Measurements from ENCODE around the gene C11orf24.
A peak's percentile ranks its signal among the peaks of the same experiment; 100 is the strongest.

Gene C11orf24

DNA sequence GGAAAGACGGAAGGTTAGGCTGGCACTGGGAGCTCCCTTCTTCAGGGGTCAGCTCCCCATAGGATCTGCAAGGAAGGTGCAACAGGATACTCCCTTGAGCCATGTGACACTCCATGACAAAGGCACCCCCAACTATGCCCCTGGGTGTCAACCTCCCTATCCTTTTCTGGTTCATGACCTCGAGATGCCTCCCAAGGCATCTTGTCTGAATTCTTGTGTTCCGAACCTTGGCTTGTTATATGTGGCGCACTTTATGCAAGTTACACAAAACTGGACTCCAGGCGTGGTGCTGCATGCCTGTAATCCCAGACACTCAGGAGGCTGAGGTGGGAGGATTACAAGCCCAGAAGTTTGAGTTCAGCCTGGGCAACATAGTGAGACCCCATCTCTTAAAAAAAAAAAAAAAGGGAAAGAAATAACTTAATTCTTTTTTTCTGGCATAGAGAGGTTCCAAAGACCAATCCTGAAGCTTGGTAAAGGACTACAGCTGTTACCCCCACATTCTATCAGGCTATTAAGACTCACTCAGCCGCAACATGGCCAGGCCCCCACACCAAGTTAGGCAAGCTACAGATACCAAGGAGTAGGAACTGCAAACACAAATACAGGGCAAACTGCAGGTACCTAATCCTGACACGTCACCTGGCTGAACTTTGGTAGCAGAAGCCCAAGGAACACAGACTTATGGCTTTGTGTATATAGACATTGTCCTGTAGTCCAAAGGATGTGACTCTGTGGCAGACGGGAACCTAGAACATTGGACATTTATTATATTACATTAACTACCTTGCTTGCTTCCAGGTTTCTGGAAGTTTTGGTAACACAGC is 1.4 kb downstream of the C11orf24 start:
- TF ChIP-seq, protein P1, sequence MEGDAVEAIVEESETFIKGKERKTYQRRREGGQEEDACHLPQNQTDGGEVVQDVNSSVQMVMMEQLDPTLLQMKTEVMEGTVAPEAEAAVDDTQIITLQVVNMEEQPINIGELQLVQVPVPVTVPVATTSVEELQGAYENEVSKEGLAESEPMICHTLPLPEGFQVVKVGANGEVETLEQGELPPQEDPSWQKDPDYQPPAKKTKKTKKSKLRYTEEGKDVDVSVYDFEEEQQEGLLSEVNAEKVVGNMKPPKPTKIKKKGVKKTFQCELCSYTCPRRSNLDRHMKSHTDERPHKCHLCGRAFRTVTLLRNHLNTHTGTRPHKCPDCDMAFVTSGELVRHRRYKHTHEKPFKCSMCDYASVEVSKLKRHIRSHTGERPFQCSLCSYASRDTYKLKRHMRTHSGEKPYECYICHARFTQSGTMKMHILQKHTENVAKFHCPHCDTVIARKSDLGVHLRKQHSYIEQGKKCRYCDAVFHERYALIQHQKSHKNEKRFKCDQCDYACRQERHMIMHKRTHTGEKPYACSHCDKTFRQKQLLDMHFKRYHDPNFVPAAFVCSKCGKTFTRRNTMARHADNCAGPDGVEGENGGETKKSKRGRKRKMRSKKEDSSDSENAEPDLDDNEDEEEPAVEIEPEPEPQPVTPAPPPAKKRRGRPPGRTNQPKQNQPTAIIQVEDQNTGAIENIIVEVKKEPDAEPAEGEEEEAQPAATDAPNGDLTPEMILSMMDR (IDR thresholded peaks at IDR 0.05; ENCODE audit: extremely low read depth, insufficient read depth, missing control alignments): no peak
- DNase-seq (ENCODE audit: low spot score): peak; percentile 15
- in situ Hi-C loops (cut with MboI; ENCODE audit: low pct_unique_long_range_greater_than_20kb, low sequenced_read_pairs, unreplicated experiment): no loop called here

DNA sequence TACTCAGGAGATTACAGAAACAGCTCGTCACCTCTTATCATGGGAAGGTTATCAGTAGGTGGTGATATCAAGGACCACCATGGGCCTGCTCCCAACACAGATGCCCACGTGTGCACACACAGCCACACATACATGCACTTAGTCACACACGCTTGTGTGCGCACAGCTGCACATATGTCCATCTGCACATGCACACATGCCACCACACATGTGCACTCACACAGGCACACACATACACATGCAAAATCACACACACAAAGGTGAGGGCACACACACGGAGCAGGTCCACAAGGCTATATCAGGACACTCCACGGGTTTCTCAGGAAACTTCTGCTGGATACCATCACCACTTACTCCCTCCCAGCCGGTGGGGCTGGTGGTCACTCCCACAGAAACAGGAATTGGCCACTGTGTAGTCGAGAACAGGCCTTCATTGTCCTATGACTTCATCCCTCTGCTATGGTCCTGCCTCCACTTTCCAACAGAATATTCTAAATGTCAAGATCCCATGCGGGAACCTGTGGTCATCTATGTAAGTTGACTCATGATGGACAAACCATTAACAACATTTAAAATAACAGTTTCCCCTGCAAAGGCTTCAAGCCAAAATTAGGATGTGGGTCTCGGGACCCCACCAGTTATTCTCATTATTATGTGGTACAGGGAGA is 2.2 kb downstream of the C11orf24 start:
- TF ChIP-seq, protein P1 (IDR thresholded peaks at IDR 0.05; ENCODE audit: extremely low read depth, insufficient read depth, missing control alignments): no peak
- in situ Hi-C loops (cut with MboI; ENCODE audit: low pct_unique_long_range_greater_than_20kb, low sequenced_read_pairs, unreplicated experiment): no loop called here
- no peak for DNase-seq (ENCODE audit: low spot score)

DNA sequence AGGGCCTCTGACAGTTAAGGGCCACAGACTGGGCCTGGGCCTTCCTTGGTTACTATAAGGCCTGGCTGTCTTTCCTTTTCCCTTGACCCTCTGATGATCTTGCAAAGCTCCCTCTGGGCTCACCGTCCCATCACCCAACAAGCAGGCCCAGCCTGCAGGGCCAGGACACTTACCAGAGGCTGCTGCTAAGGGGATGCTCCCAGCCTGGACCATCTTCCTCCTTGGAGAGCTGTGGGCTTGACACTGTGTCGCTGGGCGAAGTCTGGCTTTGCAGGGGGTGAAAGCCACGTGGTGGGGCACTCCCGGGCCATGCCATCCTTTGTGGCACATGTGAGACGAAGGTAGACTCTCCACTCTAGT is 3.9 kb downstream of the C11orf24 start:
- no peak for DNase-seq (ENCODE audit: low spot score)
- TF ChIP-seq, protein P1 (IDR thresholded peaks at IDR 0.05; ENCODE audit: extremely low read depth, insufficient read depth, missing control alignments): no peak
- in situ Hi-C loops (cut with MboI; ENCODE audit: low pct_unique_long_range_greater_than_20kb, low sequenced_read_pairs, unreplicated experiment): no loop called here

DNA sequence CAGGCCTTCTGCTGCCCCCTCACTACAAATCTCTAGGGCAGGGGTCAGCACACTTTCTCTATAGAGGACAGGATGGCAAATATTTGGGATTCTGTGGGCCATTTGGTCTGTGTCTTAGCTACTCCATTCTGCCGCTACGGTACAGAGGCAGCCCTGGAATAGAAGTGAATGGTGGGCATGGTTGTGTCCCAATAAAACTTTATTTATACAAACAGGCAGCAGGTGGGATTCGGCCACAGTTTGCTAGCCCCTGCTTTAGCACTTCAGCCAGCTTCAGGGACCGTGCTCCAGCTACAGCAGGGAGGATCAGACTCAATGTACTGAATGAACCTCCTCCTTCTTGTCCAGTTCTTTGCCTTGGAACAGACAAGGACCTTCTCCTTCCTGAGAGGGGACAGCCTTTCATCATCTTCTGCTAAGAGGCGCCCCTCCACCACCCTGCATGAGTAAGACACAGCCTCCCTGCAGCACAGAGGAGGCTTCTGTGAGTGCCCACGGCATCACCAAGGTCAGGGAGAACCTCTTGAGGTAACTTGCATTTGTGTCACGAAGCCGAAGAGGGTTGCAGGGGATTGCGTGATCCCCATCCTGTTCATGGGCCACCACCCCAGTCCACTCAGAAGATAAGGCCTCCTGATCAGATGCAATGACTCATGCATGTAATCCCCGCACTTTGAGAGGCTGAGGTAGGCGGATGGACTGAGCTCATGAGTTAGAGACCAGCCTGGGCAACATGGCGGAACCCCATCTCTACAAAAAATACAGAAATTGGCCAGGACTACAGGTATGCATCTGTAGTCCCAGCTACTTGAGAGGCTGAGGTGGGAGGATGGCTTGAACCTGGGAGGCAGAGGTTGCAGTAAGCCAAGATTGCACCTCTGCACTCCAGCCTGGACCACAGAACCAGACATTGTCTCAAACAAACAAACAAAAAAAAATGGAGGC is 4.6 kb downstream of the C11orf24 start:
- in situ Hi-C loops (cut with MboI; ENCODE audit: low pct_unique_long_range_greater_than_20kb, low sequenced_read_pairs, unreplicated experiment): no loop called here
- DNase-seq (ENCODE audit: low spot score): no peak
- TF ChIP-seq, protein P1 (IDR thresholded peaks at IDR 0.05; ENCODE audit: extremely low read depth, insufficient read depth, missing control alignments): no peak

DNA sequence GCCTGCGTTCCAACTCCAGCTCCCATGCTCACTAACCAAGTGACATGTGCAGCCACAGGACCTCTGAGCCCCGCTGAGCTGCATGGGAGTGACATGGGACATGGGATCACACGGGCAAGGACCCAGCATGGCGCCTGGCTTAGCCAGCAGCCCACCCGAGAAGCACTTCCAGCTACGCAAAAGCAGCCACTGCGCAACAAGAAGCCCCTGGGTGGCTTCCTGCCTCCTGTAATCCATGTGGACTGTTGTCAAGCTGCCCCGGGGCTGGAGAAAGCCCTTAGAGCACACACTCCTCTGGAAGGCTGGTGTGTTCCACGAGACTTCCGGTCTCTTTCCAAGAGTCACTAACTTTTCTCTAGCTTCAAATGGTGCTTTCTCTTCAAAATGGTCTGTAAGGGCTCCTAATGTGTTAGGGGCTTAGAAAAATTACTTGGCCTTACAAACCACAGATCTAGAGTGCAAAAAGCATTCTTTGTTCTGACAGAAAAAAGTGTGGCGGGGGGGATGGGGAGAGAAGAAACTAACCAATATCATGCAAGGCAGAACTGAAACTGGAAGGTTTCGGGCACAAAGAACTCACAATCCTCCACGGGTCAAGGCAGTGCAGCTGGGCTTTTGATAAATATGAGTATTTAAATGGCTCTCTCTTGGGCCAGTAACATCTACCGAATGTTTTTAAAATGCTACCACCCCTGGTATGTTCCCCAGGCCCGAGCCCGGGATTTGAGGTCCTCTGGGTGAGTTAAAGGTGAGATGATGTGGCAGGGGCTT is 5.5 kb downstream of the C11orf24 start:
- in situ Hi-C loops (cut with MboI; ENCODE audit: low pct_unique_long_range_greater_than_20kb, low sequenced_read_pairs, unreplicated experiment): no loop called here
- peak; percentile 83 for DNase-seq (ENCODE audit: low spot score)
- TF ChIP-seq, protein P1 (IDR thresholded peaks at IDR 0.05; ENCODE audit: extremely low read depth, insufficient read depth, missing control alignments): no peak
